ENCODE results near the gene BRAT1.

GRCh38 chr7:2546776-2547586, 8.3 kb downstream of the BRAT1 start:
- TF ChIP-seq EZH2 (IDR thresholded peaks at IDR 0.05; ENCODE audit: insufficient read depth, low read length) (no peak), CTCF (IDR thresholded peaks at IDR 0.05; ENCODE audit: insufficient read depth, low read depth, low read length) (no peak)

All from astrocyte (in vitro differentiated cells and primary cell).